Activated CD8-positive, alpha-beta memory T cell treated with anti-CD3 and anti-CD28 coated beads, Interleukin-2, amount 50 U/mL, for 1 hour (primary cell): ENCODE results near the gene KLHL5.

Source experiments
- DNase-seq: peaks from one replicate; pipeline ENCODE4 v3.0.0-alpha.2; 2020; ENCODE audit errors: extremely low read depth

KLHL5 gene

DNA sequence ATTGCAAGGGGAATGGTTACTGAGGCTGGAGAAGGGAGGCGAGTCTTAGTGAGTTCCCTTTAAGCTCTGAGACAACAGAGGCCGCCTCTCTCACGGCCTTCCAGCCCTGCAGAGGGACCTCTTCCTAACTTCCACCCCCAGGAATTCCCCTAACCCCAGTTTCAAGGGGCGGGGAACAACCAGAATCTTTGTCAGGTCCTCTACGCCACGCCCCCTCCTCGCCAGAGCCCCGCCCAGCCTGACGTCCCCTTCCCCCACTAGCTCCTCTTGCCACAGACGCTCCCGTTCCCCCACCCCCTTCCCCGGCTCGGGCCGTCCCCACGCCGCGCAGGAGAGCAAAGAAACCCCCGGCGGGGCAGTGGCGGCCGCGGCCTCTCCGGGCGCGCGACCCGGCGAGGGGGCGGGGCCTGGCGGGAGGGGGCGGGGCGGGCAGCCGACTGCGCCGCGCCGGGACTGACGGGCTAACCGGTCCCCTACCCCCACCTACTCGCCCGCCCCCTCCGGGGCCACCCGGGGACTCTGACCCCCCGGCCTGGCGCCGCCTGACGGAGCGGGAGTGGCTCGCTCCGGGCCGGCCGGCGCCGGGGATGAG is 17.6 kb upstream of the KLHL5 start:
- peak; percentile 88 for DNase-seq

DNA sequence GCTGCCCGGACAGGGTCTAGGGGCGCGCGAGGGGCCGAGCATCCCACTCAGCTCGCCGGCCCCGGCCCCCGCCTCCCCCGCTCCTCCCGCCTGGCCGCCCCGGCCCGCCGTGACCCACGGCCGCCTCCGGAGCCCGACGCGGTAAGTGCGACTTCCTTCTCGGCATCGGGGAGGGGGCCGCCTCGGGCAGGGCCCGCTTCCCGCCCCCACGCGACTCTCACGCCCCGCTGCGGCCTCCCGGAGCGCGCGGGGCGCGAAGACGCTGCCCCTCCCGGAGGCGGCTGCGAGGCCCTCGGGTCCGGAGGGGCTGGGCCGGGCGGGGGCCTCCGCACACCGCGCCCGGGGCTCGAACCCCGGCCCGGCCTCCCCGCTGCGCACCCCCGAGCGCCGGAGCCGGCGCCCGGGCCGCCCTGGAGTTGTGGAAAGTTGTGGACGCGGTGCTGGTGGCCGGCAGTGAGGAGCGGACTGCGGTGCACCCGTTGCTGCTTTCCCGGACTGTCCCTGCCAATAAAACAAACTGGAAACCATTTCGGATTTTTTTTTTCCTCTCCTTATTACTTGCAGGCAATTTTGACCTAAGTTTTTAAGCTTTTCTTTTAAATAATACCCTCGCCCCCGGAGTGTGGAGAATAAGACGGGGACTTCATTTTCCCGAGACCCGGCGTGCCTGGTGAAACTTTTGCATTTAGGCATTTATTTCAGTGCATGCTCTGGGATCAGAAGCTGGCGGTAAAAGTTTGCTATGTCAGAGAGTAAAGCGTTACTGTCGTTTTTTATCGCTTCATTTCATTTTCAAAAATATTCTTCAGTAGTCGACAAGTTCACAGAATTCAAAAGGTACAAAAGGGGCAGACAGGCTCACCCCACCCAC is 16.8 kb upstream of the KLHL5 start:
- no peak for DNase-seq

DNA sequence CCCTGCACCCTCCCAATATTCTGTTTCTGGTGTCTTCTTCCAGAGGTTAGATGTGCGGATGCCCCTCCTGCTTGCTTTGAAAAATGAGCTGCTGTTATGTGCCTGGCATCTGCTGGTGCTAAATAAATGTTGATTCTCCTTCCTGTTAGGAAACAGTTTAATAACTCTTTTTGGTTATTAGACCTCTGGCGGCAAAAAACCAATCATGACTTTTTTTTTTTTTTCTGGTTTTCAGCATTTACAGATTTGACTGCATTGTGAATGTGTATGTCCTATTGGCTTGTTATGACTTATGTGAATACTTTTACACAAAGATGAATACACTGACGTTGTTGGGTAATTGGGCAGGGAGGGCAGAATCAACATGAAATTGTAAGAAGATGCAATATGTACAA is 16.2 kb upstream of the KLHL5 start:
- DNase-seq, result no peak

DNA sequence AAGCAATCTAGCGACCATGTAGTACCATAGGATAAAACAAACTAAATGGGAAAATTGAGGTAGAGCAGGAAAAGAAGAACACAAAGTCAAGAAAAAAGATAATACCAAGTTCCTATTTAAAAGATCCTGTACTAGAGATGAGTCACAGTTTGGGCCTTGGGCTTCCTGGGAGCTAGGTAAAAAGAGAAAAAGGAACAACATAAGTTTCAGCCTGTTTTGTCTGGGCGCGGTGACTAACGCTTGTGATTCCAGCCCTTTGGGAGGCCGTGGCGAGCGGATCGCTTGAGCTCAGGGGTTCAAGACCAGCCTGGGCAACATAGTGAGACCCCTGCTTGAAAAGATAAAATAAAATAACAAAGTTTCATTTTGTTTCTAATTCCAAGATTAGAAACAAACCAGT is 15.8 kb upstream of the KLHL5 start:
- DNase-seq, result no peak

DNA sequence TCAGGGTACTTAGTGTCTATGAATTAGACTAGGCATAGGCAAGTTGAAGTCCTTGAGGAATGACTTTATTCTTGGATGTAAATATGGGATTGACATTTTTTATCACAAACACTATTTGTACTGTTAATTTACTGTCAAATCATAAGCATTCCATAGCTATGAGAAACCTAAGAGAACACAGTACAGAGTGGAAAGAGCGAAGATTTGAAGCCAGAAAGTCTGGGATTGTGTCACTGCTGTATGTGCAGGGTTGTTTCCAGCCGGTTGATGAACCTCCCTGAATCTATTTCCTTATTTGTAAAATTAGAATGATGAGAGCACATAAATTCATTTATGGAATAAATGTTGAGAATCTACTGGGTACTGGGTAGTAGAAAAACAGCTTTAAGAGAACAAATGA is 14.4 kb upstream of the KLHL5 start:
- DNase-seq, result no peak

DNA sequence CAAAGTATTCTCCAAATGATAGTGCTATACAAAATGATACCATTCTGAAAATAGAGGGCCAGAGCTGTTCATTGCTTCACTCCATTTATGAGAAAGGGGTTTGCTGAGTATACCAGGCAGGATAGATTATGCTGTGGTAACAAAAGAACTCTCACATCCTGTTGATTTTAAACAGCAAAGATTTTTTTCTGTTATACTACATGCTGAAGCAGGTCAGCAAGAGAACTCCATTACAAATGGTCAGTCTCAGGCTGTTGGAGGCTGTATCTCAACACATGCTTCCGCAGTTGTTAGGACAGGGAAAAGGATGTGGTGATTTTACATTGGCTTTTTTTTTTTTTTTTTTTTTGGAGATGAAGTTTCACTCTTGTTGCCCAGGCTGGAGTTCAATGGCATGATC is 13.7 kb upstream of the KLHL5 start:
- no peak for DNase-seq

DNA sequence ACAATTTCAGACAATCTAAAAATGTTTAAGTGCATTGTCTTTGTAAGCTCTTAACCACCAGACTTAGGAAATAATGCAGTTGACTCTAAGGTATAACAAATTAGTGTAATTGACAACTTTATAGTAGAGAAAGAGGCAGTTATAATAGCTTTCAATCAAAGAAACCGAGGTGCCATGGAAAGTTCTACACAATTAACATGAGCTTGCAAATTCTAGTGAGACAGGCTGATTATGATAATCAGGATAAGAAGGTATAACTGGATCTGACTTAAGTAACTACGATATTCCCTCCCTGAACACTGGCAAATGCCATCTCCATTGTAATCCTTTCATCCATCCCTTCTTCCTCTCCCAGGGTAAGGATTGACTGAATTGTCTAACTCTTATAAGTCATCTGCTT is 11.4 kb upstream of the KLHL5 start:
- DNase-seq, result no peak

DNA sequence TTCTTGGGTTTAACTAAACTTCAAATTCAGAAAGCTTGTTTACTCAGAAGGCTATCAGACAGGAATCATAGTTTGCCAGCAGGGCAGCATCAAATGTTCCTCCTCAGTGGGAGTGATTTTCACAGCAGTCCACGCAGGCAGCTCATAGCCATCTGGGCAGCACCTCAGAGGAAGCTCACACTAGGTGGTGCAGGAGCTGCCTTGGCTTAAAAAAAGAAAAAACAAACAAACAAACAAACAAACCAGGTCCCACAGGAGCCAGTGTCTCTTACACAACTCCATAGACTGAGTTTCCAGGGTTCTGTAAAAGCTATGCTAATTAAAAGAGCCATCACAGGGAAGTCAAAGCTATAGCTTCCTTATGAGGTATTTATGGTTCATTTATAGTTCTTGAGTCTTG is 10.5 kb upstream of the KLHL5 start:
- no peak for DNase-seq

DNA sequence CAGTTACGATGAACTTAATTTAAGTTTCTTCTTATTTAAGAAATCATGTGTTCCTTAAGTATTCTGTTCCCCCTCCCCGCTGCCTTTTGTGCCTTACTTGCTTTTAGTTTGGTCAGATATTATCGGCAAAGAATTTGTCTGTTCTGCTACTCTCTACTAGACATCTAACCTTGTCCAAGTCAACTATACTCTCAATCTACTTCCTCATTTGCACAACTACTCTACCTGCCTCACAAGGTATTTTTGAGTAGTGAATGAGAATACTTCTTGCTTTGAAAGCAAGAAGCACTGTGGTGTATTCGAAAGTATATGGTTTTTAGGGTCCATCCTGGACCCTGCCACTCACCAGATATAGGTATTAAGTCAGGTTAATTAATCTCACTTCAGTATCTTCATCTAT is 8.0 kb upstream of the KLHL5 start:
- DNase-seq, result no peak

DNA sequence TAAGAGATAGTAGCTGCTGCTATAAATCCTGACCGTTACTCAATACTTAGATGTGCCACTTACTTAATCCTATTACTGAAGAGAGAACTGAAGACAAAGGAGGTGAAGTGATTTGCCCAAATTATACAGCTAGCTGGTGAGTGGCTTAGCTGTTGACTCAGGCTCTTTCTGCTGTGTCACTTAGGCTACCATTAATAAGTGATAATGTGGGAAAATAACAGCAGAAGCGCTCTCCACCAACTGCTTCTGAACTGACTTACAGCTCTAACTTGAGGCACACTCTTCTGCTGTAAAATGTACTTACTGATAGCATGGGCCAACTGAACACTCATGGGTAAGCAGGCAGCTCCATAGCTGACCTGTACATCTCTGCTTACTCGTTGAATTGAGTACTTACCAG is 7.5 kb upstream of the KLHL5 start:
- no peak for DNase-seq

DNA sequence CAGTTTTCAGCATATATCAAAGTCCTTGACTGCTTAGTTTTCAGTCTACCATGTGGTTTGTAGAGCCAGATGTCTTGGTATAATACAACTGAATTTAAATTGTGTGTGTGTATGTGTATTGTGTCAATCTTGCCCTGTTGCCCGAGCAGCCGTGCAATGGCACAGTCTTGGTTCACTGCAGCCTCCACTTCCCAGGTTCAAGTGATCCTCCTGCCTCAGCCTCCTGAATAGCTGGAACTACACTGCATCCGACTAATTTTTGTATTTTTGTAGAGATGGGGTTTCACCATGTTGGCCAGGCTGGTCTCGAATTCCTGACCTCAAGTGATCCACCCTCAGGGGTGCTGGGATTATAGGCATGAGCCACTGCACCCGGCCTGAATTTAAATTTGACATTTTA is 6.0 kb upstream of the KLHL5 start:
- no peak for DNase-seq

DNA sequence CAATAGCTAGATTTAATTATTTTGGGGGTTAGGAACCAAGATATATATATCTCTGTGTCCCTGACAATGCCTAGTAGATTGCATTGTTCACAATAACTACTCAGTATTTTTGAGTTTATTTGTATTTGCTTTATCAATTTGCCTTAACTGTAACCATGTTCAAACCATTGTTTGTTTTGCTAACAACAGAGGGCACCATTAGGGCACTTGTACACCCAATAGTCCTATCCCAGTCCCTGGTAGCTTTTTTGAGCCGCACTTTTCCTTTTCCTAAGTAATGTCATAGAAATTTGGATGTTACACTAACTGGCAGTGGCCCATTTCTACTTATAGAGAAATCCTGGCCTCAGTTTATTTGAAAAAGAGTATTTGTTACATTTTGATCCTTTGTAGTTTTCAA is 575 bp upstream of the KLHL5 start:
- no peak for DNase-seq

DNA sequence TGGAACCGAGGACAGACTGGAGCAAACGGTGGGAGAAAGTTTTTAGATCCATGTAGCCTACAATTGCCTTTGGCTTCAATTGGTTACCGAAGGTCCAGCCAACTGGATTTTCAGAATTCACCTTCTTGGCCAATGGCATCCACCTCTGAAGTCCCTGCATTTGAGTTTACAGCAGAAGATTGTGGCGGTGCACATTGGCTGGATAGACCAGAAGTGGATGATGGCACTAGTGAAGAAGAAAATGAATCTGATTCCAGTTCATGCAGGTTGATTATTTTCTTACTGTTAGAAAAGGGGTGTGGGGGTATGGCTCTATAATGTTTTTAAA is 702 bp downstream of the KLHL5 start:
- DNase-seq, result no peak

DNA sequence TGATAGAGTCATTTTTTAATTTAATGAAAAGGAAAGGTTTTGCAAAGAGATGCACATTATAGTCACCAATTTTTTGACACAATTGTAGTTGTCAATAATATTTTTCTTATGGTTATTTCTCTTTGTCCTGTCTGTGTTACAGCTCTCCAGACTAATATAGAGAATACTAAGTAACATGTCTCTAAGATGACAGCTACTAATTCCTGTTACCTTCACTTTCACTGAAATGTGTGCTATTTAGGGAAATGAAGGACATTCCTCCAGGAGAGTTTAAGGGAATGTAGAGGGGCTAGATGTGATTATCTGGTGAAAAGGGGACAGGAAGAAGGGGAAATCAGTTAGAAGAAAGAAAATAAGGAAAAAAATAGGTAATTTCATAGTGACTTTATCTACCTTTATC is 1.4 kb downstream of the KLHL5 start:
- DNase-seq, result no peak

DNA sequence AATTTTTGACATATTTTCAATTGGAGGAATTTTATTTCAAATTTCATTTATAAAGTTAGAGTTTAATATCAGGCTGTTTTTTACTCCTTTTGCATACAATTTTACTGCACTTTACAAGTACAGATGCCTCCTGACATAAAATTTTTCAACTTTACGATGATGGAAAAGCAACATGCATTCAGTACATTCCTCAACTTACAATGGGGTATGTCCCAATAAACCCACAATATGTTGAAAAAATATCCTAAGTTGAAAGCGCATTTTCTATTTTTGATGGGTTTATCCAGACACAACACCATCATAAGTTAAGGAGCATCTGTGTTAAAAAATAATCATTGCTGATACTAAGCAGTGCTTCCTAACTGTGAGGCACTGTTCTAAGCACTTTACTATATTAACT is 4.3 kb downstream of the KLHL5 start:
- DNase-seq, result no peak

DNA sequence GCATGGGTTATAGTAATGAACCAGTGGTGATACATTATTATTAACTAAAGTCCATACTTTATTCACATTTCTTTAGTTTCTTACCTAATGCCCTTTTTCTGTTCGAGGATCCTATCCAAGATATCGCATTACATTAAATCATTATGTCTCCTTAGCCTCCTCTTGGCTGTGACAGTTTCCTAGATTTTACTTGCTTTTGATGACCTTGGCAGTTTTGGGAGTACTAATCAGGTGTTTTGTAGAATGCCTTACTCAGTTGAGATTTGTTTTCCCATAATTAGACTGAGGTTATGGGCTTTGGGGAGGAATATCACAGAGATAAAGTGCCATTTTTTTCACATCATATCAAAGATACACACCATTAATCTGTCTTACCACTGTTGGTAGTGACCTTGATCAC is 5.0 kb downstream of the KLHL5 start:
- DNase-seq, result no peak

DNA sequence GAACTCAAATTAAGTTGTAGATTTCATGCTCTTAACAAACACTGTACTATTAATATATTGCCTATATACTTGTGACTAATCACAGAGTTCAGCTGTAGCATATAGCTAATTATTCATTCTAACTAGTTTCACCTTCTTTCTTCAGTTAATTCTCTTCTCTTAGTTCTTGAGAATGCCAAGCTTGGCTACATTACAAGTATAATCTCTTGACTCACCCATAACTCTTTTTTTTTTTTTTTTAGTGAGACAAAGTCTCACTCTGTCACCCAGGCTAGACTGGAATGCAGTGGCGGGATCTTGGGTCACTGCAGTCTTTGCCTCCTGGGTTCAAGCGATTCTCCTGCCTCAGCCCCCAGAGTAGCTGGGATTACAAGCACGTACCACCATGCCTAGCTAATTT is 5.4 kb downstream of the KLHL5 start:
- no peak for DNase-seq

DNA sequence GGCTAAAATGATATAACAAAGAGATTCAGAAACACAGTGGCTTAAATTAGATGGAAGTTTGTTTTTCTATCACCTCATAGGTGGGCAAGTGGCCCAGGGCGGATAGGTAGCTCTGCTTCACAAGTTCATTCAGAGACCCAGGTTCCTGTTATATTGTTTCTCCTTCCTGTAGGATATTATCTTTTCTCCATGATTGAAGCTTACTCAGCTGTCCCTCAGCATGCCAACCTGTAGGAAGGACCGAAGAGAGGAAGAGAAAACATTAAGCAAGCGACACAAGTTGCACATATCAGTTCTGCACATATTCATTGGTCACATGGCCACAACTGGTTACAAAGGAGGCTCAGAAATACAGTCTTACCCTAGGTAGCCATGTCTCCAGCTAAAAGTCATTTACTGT is 6.9 kb downstream of the KLHL5 start:
- no peak for DNase-seq

DNA sequence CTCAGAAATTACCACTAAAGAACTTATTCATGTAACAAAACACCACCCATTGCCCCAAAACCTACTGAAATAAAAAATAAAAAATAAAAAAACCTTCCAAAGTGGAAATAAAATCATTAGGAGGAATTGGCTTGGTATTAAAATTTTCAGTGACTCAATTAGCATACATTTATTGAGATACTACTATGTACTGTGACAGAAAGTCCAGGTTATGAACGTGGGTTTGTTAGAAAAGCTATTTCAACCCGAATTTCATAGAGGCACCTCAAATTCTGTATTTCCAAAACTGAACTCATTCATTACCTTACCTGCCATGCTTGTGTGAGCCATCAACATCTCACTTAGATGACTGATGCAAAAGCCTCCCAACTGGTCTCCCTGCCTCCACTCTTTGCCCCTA is 16.8 kb downstream of the KLHL5 start:
- DNase-seq, result no peak

DNA sequence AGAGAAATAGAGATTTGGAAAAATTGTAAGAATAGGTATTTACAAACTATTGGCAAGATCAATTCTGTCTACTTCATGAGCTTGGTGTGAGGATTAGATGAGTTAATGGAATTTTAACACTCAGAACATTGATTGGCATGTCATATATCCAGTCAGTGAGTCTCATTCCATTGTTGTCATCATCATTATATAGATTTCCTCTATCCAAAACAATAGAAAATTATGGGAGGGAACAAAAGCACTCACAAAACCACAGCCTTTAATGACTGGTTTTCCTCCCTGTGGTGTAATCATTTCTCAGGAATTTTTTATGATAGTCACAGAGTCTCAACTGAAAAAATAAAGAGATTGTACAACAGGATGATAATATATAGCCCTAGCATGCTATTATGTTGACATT is 21.1 kb downstream of the KLHL5 start:
- DNase-seq, result no peak

DNA sequence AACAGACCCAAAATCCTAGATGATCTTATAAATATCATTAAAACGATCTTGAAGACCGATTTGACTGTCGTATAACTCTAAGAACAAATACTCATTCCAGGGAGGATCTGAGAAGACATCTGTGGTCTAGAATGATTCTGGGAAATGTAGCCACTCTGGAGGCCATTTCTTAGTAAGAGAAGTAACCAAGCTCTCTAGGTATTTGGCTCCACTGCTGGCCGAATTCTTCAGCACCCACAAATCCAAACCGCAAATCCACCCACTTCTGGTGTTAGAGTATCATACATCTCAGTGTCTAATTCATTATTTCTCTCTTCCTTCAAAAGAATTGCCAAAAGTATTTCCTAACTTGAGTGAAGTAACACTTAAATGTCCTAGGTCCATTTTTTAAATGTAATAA is 23.9 kb downstream of the KLHL5 start:
- DNase-seq, result no peak

DNA sequence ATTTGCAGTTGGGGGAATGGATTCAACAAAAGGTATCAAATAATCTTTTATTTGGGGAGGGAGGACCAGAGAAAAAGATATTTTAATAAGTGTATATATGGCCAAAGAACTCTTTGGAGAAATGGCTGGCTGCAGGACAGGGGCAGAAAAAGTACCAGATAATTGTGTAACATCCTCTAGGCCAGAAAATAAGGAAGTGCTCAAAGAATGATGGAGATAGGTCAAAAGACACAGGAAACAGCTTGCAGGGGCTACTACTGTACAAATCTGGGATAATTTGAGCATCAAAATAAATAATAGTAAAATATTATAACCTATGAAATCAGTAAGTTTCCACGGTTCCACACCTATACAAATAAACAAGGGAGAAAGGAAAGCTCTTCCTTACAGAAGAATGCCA is 34.8 kb downstream of the KLHL5 start:
- no peak for DNase-seq

DNA sequence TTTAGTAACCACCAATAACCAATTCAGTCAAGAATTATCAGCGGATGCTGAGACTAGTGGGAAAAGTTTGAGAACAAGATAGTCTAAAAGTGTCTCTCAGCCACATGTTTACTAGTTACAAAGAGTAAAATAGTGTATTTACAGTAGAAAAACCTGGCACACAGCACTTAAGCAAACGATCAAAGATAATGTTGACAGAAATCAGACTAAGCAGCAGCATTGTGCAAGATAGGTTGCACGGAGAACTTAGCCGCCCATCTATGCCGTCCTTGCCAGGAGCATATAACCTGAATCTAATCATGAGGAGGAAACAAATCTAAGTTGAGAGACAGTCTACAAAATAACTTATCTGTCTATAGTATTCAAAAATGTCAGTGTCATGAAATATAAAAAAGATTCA is 35.3 kb downstream of the KLHL5 start:
- DNase-seq, result no peak

DNA sequence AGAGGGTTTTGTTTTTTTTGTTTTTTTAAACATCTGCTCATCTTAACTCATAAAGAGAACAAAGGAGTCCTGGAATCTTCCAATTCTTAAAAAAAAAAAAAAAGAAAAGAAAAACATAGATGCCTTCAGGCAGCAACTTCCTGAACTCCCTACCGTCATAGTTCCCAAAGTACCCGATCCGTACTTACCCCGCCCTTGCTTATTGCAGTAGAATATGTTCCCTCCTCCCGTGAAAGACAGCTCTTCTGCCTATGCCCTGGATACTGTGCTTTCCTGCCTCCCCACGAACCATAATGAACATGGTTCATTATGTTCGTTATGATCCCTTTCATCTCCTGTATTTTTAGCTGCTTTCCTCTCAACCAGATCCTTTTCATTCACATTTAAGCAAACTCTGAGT is 40.3 kb downstream of the KLHL5 start:
- no peak for DNase-seq
